GM19467 (cell line): Measurements from ENCODE around the gene ANKRD6.

Experiments used
- ATAC-seq: cut with Tn5 transposase; IDR thresholded peaks from one replicate; pipeline ENCODE4 v1.9.1; 2021; ENCODE audit warnings: mild to moderate bottlenecking, moderate library complexity; ENCODE audit not compliant: unreplicated experiment

ANKRD6 gene

GRCh38 chr6:89555806-89556205 lies 122.9 kb downstream of the ANKRD6 start:
- ATAC-seq, result no peak

GRCh38 chr6:89559487-89559886 lies 126.5 kb downstream of the ANKRD6 start:
- no peak for ATAC-seq

- ATAC-seq, result no peak
These were observed 129.4 kb downstream of the ANKRD6 start for GRCh38 chr6:89562093-89562973.

- no peak for ATAC-seq
These were observed 130.9 kb downstream of the ANKRD6 start for GRCh38 chr6:89563866-89564265.

GRCh38 chr6:89564752-89565427 lies 131.9 kb downstream of the ANKRD6 start:
- no peak for ATAC-seq

GRCh38 chr6:89566008-89566800 lies 133.3 kb downstream of the ANKRD6 start:
- ATAC-seq, result no peak

GRCh38 chr6:89566930-89567629 lies 134.1 kb downstream of the ANKRD6 start:
- no peak for ATAC-seq

- no peak for ATAC-seq
These were observed 134.9 kb downstream of the ANKRD6 start for GRCh38 chr6:89567630-89568390.

GRCh38 chr6:89574910-89575561 lies 142.1 kb downstream of the ANKRD6 start:
- ATAC-seq, result no peak

GRCh38 chr6:89575562-89575960 lies 142.6 kb downstream of the ANKRD6 start:
- no peak for ATAC-seq

GRCh38 chr6:89580997-89581666 lies 148.2 kb downstream of the ANKRD6 start:
- ATAC-seq, result no peak

- no peak for ATAC-seq
These were observed 148.7 kb downstream of the ANKRD6 start for GRCh38 chr6:89581689-89582088.

GRCh38 chr6:89582669-89583325 lies 149.8 kb downstream of the ANKRD6 start:
- ATAC-seq, result no peak

- no peak for ATAC-seq
These were observed 150.6 kb downstream of the ANKRD6 start for GRCh38 chr6:89583559-89583958.

GRCh38 chr6:89584539-89584938 lies 151.6 kb downstream of the ANKRD6 start:
- ATAC-seq, result no peak

- no peak for ATAC-seq
These were observed 152.2 kb downstream of the ANKRD6 start for GRCh38 chr6:89585154-89585553.

GRCh38 chr6:89589297-89590025 lies 156.5 kb downstream of the ANKRD6 start:
- ATAC-seq, result no peak

- no peak for ATAC-seq
These were observed 157.2 kb downstream of the ANKRD6 start for GRCh38 chr6:89590133-89590532.
